Measurements from ENCODE around the gene SCAPER.
"Not testable (repeated sequence)": the region's sequence is repeated elsewhere in the genome, so short reads cannot be mapped to it uniquely, and the experiment has no call there.

SCAPER gene

DNA sequence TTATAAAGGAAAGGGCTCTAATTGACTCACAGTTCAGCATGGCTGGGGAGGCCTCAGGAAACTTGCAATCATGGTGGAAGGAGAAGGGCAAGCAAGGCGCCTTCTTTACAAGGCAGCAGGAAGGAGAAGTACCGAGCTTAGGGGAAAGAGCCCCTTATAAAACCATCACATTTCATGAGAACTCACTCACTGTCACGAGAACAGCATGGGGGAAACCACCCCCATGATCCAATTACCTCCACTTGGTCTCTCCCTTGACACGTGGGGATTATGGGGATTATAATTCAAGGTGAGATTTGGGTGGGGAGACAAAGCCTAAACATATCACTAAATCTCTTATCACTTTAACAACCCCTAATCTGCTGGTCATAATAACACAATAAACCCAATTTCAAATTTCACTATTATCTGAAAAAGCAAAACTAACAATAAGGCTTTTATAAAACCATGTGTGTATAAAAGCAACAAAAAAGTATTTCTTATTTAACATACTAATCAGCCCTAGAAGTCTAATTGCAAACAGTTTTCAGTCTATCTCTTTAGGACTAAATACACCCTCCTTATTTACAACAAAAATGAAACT lies 43.2 kb downstream of the SCAPER start:
- DNase-seq: no peak

DNA sequence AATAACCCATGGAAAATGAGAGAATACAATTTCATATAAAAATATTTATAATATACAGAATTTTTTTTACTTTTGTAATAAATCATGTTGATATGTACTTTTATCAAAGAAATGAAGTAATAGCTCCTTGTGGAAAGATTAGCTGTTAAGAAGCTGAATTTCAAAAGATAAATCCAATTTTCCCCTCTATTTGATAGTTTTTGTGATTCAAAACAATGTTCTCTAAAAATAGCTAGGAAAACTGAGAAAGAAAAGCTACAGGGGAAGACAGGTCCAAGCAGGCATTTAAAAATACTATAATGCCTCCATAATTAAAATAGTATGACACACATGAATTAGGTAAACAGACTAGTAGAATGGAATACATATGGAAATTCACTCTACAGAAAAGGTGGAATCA lies 44.9 kb downstream of the SCAPER start:
- no peak for DNase-seq

DNA sequence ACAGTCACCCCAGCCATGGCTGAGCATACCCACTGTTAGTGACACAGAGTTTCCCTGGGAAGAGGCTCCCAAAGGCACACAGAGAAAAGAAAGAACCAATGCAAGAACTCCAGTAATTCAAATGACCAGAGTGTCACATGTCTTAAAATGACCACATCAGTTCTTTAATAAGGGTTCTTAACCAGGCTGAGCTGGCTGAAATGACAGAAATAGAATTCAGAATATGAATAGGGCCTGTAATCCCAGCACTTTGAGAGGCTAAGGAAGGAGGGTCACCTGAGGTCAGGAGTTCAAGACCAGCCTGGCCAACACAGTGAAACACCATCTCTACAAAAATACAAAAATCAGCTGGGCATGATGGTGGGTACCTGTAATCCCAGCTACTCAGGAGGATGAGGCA lies 54.8 kb downstream of the SCAPER start:
- not testable (repeated sequence) for DNase-seq

DNA sequence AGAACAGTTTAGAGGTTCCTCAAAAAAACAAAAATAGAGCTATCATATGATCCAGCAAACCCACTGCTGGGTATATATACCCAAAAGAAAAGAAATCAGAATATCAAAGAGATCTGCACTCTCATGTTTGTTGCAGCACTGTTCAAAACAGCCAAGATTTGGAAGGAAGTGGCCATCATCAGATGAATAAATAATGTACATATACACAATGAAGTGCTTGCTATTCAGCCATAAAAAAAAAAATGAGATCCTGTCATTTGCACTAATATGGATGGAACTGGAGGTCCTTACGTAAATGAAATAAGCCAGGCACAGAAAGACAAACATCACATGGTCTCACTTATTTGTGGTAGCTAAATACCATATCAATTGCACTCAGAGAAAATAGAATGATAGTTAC lies 58.4 kb downstream of the SCAPER start:
- DNase-seq: no peak

DNA sequence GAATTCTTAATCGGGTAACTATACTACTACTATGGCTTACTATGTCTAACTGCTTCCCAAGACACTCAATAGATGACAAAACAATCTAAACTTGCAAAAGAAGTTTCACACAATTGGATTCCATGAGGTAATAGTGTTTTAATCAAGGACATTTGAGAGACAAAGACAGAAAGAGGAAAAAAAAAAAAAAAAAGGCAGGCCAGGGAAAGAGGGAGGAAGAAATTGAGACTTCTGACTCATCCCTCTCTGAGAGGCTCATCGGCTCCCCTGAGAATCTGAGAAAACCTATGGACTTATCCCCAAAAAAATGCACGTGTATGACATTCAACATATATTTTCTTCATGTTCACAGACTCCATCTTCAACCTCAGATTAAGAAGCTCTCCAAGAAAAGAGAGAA lies 61.0 kb downstream of the SCAPER start:
- DNase-seq: no peak

DNA sequence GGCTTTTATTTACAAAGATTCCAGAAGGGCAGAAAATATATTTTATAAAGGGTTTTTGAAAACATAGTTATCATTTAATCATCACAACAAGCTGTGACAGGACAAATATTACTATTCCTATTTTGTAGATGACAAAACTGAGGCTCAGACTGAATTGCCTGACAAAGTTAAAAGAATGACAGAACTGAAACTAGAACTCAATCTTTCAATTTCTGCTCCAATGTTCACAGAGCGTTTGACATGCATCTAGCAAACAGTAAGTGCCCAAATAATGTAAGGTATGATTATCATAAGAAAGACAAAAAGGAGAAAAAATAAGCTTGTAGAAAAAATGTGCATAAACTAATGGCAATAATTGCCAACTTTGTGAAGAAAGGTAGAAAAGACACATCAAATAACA lies 61.9 kb downstream of the SCAPER start:
- DNase-seq: no peak

DNA sequence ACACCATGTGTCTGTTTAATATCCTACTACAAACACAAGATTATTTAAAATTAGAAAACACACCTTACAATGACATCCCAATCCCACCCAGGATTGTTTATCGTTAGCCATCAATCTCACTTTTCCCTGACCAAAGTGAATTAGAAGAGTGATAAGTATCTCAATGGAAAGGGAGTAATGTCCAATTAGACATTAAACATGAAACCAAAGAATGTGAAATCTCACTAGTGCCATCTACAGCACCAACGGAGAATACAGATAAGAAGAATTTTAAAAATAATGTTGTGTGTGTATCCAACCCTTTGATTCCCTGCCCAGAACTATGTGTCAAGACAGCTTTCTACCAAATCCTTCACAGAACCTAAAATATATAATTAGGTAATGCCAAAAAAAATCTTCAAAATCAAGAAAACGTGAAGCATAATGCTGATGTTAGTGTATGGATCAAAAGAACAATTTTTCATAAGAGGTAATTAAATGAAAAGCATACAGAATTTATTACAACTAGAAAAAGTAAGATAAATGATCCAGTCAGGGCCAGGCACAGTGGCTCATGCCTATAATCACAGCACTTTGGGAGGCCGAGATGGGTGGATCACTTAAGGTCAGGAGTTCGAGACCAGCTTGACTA lies 64.2 kb downstream of the SCAPER start:
- no peak for DNase-seq

DNA sequence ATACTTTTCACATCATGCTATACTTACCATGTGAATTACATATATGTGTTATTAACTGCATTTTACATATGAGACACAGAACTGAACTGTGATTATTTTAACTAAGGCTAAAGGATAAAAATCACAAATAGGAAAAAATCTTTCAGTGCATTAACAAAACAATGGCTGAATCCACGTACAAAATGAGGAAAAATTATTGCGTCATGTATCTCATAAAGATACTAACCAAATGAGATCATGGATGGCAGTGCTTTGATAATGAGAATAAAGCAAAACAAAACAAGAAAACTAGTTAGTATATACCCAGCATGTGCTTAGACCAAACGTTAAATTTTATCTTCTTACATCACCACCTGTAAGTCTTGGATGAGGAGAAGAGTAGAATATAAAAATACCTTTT lies 66.0 kb downstream of the SCAPER start:
- DNase-seq: no peak

DNA sequence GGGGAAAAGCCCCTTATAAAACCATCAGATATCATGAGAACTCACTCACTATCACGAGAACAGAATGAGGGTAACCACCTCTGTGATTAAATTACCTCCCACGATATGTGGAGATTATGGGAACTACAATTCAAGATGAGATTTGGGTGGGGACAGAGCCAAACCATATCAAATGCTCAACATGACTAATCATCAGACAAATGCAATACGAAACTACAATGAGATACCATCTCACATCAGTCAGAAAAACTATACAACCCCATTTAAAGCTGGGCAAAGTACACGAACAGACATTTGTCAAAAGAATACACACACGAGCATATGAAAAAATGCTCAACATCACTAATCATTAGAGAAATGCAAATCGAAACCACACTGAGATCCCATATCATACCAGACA lies 67.7 kb downstream of the SCAPER start:
- DNase-seq: no peak

DNA sequence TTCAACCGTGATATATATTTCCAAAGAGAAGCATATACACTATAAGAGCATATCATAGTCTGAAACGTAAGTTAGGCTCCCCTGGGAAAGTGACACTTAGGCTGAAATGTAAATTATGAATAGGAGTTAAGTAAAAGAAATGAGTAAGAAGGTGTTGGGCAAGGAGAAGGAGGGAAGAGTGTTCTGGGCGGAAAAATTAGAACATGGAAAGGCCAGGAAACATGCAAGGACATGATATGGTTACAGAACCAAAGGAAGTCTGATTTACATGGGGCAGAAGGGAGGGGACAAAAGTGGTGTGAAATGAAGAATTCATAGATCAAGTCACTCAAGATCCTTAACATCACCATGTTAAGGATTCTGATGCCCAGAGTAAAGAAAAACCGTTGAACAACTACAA lies 75.2 kb downstream of the SCAPER start:
- no peak for DNase-seq

DNA sequence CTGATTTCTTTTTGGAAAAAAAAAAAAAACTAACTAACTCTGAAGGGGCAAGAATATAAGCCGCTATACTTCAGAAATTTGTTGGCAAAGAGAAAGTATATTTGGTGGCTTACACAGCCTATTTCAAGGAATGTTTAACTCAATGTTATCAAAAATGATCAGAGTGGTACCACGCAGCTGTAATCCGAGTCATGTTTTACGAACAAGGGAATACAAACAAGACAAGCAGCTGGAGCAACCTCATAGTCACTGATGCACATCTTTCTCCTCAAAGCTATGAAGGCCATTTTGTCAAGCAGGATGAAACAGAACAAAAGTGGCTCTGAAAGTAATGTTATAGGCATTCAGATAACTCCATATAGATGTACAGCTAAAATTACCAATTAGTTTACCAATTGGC lies 81.2 kb downstream of the SCAPER start:
- DNase-seq: no peak

DNA sequence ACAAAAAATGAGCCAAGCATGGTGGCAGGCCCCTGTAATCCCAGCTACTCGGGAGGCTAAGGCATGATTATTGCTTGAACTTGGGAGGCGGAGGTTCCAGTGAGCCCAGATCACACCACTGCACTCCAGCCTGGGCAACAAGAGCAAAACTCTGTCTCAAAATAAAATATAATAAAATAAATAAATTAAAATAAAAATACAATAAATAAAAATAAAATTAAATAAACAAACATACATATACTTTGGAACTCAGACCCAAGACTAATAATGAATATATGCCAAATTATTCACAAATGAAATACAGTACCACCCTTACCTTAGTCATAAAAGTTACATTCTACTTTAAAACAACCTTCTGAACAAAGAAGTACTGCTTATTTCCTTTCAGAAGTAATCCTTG lies 81.8 kb downstream of the SCAPER start:
- no peak for DNase-seq

DNA sequence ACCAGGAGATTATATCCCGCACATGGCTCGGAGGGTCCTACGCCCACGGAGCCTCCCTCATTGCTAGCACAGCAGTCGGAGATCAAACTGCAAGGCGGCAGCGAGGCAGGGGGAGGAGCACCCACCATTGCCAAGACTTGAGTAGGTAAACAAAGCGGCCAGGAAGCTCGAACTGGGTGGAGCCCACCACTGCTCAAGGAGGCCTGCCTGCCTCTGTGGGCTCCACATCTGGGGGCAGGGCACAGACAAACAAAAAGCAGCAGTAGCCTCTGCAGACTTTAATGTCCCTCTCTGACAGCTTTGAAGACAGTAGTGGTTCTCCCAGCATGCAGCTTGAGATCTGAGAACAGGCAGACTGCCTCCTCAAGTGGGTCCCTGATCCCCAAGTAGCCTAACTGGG lies 86.2 kb downstream of the SCAPER start:
- not testable (repeated sequence) for DNase-seq

DNA sequence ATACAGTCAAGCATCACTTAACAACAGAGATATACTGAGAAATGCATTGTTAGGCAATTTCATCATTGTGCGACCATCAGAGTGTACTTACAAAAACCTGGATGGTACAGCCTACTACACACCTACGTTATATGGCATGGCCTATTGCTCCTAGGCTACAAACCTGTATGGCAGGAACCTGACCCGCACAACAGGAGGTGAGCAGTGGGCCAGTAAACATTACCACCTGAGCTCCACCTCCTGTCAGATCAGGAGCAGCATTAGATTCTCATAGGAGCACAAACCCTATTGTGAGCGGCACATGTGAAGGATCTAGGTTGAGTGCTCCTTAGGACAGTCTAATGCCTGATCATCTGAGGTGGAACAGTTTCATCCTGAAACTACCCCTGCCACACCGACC lies 89.7 kb downstream of the SCAPER start:
- no peak for DNase-seq

DNA sequence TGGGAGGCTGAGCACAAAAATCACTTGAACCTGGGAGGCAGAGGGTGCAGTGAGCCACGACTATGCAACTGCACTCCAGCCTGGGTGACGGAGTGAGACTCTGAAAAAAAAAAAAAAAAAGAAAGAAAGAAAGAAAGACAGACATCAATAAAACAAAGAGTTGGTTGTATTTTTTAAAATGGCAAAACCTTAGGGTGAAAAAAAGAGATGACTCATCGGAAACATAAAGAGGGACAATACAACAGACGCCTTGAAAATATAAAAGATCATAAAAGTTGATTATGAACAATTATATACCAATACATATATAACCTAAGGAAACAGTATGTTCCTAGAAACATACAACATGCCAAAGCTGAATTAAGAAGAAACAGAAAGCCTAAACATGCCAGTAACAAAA lies 92.8 kb downstream of the SCAPER start:
- DNase-seq: no peak

DNA sequence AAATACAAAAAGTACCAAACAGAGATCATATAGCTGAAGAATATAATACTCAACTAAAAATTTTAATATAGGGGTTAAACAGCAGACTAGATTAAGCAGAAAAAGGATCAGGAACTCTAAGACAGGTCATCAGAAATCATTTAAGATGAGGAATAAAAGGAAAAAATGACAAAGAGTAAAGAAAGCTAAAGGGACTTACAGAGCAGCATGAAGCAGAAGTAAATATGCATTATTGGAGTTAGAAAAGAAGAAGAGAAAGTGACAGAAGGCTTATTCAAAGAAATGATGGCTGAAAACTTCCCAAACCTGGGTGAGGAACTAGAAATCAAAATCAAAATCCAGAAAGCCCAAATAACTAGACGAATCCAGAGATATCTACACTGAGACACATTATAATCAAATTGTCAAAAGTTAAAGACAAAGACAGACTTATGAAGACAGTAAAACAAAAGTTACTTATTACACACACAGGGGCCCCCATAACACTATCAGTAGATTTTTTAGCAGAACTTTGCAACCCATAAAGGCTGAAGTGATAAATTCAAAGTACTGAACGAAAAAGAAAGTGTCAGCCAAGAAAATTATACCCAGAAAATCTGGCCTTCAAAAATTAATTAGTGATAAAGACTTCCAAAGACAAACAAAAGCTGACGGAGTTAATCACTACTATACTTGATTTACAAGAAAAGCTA lies 95.6 kb downstream of the SCAPER start:
- DNase-seq: no peak

DNA sequence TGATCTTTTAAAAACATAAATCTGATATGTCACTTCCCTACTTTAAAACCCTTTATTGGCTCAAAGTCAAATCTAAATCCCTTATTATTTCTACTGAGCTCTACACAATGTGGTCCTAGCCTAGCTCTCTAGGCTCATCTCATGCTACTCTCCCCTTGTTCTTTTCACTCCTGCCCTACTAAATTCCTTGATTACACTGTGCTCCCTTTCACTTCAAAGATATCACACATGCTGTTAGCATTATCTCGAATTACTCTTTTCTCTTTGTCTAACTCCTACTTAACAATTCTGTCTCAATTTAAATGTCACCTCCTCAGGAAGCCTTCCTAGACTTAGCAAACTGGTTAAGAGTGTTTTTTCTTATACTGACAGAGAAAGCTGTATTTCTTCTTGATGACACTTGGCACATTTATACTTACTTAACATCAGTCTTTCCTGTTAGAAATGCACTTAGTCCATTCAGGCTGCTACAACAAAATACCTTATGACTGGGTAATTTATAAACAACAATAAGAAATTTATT lies 102.0 kb downstream of the SCAPER start:
- no peak for DNase-seq

DNA sequence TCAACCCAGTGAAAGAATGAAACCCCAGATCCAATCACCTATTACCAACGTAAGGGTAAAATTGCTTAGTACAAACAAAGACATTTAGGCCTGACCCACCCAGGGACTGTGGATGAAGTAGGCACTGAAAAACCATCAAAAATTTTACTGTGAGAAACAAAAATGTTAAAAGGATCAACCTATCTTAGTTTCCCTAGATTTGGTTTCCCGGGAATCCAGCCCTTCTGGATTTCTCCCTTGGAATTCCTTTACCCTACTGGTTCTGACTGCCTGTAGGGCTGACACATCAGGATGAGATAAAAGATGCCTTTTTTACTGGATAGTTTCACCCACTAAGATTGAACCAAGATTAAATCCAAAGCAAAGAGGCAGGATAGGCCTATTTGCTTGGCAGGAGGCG lies 102.7 kb downstream of the SCAPER start:
- DNase-seq: no peak

DNA sequence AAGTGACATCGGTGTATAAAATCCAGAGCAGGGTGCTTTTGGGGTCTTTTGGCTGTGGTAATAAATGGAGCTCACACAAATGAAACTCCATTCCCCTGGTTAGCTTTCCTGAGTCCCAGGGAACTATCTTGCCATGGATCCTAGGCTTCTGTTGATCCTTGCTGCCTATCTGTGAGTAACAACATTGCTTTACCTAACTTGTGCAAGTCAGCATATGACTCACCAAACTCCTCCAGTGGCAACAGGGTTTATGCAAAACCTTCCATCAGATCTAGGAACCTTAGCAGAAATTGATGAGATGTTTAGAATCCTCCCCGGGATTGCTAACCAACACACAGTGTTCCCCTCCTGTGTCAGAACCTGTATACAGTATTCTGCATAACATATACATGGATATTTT lies 105.4 kb downstream of the SCAPER start:
- no peak for DNase-seq

DNA sequence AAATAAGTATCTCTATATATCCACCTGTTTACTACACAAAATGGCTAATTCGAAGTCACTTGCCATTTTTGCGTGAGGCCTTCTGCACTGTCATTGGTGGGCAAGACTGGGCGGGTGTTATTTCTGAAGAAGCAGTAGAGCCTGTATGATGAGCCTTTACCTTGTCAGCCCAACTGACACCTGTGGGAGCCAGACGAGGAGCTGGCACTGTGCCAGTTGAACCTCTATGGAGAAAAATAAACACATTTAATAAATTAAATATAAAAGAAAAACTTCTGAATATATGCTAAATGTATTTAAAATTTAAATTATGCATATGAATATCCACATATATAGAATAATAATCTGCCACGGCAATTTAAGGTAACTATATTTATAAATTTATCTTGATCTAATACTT lies 109.9 kb downstream of the SCAPER start:
- DNase-seq: no peak

DNA sequence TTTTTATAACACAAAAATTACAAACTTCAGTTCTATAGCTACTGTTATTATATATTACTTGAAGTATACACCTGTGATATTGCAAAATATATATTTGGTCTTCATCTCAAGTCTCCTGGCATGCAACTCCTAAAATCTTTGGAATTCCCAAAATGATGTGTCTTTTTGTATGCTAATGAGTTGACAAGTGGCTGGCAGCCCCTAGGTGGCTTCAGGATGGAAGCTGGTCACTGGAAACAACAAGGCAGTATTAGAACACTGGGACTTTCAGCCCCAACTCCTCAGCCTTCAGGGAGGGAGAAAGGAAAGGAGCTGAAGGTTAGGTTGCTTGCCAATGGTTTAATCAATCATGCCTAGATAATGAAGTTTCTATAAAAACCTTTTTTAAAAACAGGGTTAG lies 112.0 kb downstream of the SCAPER start:
- no peak for DNase-seq

DNA sequence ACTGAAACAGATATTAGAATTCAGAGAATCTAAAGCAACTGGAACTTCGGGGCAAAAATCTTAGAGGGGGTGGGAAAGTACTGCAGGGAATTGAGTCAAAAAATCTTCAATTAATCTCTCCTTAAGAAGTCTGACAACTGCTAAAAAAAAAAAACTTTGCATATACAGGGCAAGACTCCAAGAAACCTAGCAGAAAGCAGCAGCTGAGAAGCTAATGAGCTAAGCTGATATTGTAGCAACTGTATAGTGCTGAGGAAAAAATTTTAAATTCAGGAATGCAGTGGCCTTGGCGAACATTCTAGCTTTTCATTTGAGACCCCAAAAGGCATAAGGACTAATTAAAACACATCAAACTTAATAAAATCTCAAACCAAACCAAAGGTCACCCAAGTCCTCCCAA lies 113.6 kb downstream of the SCAPER start:
- DNase-seq: no peak

DNA sequence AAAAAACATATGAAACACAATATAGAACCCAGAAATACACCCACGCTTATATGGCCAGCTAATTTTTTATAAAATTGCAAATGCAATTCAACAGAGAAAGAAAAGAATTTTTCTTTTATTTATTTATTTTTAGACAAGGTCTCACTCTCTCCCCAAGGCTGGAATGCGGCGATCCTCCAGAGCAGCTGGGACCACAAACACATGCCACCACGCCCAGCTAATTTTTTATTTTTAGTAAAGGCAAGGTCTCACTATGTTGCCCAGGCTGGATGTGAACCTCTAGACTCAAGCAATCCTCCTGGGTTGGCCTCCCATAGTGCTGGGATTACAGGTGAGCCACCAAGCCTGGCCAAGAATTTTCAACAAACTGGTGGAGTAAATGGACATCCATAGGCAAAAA lies 117.9 kb downstream of the SCAPER start:
- no peak for DNase-seq

Data from nucleus accumbens (tissue), 56 donors.